ENCODE results near the gene AMOTL2.

AMOTL2 gene

DNA sequence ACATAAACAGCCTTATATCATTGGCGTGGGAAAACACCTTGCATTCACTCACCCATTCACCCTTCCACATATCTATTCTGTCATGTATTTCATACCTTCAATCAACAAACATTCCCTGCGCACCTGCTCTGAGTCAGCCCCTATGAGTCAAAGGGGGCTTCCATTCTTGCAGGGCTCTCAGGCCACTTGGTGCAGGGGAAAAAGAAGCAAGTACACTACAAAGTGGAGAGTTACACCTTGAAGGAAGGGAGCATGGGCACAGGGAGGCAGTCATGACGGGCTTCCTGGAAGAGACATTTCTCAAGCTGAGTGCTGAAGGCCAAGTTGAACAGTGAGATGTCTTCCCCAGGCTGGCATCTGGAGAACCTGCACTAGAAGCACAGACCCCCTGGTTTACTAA lies 4.6 kb upstream of the AMOTL2 start:
- no peak for DNase-seq (ENCODE audit: low read depth)

GRCh38 chr3:134378384-134378783 lies 4.1 kb upstream of the AMOTL2 start:
- DNase-seq (ENCODE audit: low read depth): no peak

DNA sequence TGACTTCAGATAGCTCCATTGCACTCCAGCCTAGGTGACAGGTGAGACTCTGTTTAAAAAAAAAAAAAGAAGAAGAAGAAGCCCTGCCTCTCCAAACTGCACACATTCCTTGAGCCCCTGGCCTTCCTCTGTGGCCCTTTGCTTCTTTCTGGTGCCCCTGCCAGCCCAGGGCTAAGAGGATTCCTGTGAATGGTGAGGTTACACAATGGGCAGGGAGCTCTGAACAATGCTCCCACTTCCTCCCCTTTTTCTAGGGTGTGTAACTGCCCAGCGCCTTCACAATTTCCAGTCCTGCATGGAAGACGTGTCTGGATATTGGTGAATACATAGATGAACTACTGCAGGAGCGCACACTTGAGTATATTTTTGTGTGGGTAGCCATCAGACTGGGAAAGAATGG lies 3.6 kb upstream of the AMOTL2 start:
- no peak for DNase-seq (ENCODE audit: low read depth)

- DNase-seq (ENCODE audit: low read depth): no peak
These were observed 2.7 kb upstream of the AMOTL2 start for GRCh38 chr3:134376786-134377426.

DNA sequence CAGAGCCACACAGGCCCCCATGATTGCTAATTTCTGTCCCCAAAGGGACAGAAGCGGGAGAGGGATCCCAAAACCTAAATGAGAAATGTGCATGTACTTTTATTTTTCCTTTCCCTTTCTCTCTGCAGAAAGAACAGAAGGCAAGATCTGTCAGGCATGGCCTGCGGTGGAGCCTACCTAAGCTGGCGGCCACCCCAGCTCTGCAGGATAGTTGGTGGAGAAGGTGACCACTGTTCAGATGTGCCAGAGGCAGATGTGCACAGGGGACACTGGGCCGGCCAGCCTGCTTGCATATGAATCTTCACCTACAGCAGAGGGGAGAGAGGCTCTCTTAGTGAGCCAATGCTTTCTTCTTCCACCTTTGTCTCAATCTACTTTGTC lies 2.1 kb upstream of the AMOTL2 start:
- DNase-seq (ENCODE audit: low read depth): no peak

DNA sequence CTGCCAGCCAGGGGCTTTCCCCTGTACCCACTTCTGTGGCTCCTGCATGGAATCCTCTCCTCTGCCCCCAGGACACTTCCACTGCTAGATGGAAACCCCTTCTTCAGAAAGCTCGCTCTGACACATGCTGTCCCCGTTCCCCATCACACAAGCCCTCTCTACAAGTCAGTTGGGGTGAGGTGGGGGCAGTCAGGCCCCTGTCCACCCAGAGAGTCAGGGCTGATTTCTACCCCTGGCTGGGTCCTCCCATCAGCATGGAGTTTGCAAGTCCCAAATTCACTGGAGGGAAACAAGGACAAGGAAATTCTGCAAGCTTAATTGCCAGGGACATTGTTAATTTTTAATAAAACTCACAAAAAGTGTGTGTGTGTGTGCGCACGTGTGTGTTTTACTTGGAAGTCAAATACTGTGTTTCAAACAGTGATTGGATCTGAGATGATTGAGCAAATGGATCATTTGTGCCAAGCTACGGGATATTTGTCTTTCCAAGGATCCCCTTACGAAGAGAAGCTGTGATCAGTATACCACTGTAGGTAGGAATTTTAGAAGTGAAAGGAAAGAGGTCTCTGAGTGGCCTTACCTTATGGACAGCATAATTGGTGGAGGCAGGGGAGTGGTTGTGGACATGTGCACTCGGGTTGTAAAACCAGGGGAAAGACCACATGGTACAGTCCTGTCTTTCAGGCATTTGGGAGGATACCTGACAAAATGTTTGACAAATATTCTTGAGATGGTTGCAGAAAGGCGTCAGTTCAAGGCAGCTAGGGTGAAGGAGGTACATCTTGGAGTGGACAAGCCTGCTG lies 1.5 kb upstream of the AMOTL2 start:
- DNase-seq (ENCODE audit: low read depth): no peak

DNA sequence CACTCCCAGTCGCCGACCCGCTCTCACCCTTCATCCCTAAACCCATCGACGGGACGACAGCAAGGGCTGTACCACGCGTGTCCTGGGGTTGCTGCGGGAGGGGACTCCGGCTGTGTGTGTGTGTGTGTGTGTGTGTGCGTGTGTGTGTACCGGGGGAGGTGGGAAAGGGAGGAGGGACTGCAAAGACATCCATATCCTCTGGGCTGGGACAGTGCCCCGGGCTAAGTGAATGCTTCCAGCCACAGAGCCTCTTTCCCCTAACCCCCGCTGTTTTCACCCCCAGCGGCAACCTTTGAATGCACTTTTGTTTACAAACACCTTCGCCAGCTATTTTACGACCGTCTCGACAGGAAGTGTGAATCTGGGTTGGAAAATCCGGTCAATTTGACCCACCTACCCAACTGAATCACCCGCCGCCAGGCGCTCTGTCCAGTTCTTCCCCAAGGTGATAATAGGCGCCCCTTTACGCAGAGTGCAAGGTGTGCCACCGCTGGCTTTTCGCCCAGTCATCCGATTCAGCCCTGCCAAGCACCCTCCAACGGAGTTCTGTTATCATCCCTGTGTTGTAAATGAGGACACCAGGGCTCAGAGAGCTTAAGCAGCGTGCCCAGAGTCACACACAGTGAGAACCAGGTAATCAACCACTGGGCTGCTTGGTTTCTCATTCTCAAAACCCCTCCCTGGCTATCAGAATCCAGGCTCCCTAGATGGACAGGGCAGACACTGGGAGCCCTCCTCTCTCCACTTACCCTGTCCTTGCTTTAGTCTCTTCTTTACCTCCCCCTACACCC lies 739 bp upstream of the AMOTL2 start:
- no peak for DNase-seq (ENCODE audit: low read depth)

DNA sequence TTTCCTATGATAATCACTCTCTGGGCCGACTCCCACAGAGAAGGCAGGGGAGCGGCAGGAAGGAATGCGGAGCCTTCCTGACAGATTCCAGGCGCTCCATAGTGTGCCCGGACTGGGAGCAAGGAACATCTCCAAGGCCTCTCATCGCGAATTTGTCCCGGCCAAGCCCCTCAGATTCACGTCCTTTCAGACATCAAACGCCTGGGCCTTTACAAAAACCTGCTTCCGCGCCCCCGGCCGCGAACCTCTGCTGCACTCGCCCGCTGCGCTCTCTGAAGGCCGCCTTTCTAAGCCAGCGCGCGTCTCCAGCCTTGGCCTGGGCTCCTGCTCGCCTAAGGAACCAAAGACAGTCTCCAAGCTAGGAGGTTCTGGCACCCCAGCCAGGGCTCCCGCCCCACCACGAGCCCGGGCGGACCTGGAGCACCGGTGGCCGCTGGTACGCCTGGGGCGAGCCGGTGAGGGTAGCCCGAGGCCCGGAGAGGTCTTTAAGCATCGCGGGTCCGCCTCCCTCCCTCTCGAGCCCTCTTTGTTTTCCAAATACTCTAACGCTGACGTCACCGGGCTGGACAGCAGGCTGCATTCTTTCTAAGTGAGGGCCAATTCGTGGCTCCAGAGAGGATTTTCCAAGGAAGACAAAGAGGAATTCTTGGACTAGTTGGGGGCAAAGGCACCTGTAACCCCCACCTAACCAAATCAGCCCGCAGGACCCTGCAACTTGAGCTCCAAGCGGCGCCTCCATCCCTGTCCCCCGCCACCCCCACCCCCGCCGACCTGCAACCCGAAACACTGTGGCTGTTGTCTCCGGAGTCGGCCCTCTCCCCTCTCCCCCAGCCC lies 759 bp downstream of the AMOTL2 start:
- DNase-seq (ENCODE audit: low read depth): no peak

GRCh38 chr3:134372396-134373270 lies 1.6 kb downstream of the AMOTL2 start:
- DNase-seq (ENCODE audit: low read depth): no peak

DNA sequence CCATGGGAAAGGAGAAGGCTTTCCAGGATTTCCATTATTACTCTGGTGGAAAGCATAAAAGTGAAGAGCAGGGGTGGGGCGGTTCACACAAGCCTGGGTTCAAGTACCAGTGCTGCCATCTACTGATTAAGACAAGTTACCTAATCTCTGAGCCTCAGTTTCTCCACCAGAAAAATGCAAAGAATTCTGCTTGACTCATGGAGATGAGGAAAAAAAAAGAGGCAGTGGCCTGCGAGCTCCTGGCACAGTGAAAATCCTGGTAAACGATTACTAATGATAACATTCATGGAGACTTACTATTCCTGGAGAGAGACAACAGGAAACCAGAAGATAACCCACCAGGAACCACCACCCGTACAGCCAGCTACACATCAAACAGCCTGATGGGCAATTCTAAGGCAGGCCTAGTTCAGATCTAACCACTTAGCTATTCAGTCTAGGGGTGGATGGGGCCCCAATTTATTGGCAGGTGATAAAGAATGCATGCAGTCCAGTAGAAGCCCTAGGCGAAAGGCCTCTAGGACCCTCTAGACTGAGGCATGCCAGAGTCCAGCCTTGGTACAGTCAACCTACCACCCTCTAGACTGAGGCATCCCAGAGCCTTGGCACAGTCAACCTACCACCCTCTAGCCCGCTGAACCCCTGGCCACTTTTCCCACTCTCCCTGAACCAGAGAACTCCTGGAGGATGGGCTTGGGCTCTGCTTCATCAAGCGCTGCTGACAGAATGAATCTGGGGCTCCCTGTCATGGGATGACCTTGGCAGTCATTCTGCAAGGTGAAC lies 2.5 kb downstream of the AMOTL2 start:
- no peak for DNase-seq (ENCODE audit: low read depth)

DNA sequence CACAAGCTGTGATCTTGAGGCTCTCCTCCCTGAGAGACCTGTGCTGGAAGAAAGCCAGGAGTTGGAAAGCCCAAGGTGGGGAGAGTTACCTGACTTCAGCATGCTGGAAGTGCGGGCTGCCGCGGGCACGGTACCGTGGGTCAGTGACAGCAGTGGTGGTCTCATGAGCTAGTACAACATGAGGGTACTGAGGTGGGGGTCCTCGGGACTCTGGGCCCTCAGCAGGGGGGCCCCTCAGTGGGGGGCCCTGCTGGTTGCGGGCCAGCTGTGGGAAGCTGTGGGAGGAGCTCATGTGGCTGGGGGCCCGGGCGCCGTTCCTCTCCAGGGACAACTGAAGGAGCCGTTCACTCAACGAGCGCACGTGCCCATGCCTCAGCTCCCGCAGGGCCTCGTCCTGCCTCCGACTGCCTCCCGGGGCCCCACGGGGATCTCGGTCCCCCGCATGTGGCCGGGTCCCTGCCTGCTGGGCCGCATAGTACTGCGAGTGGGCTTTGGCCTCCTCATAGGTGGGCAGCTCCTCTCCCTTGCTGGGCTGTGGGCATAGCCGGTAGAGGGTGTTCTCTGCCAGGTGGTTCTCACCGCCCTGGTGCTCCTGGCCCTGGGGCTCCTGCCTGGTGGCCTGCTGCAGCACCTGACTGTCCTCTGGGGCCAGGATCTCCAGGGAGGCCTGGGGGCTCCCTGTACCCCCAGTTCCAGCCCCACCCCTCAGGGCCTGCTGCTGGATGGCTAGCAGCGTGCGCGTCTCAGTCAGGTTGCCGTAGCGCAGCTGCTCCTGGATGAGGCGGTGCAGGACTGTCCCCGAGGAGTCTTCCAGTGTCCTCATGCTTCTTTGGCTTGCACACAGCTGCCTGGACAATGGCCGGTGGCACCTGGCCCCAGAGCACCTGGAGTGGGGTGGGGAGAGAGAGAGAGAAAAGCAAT lies 3.4 kb downstream of the AMOTL2 start:
- DNase-seq (ENCODE audit: low read depth): no peak

DNA sequence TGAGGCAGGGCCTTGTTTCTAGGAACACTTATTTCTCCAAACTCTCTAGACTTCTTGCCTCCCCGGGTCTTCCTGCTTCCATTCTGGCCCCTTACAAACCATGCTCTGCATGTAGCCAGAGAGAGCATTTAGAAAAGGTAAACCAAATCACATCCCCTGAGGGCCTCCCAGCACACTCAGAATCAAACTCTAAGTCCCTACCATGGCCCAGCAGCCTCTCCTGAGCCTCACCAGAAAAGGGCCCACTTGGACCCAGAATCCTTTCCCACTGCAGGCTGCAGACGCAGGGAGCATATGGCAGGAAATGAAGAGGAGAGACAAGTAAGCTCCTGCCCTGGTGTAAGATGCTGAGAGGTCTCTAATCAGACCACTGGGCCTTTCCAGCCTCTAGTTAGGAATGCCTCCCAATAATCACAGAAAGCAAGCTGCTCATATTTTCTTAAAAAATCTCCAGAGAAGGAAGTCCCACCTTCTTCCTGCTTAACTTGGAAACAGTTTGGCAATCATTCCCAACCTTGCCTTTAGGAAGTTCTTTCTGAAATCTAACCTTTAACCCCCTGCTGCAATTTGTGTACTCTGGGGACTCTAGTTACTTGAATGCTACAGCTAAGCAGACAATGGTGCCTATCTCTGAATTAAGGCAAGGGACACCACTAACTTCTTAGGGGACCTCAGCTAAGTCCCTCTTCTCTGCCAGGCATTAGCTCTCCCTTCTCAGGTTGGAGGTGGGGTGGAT lies 4.2 kb downstream of the AMOTL2 start:
- DNase-seq (ENCODE audit: low read depth): no peak

DNA sequence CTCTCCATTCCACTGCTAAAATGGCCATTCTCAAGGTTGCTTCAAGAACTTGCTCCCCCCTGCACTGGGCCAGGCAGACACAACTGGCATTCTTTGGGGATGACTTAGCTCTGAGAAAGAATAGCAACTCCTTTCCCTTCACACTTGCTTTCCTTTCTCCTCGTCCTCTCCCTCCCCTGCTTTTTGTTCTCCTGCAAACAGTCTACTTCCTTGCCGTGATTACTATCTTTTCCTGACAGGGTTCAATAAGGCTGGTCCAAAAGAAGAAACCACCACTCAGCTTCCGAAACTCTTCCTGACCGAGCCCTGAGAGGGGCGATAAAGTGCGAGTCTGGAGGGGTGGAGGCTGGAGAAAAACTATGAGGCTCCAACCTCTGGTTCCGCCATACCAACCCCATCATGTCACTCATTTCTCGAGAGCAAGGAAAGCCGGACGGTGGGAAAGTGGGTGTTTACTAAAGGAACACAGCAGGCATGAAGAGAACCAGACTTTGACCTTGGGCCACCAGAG lies 5.0 kb downstream of the AMOTL2 start:
- DNase-seq (ENCODE audit: low read depth): no peak

- no peak for DNase-seq (ENCODE audit: low read depth)
These were observed 5.5 kb downstream of the AMOTL2 start for GRCh38 chr3:134368751-134369105.

DNA sequence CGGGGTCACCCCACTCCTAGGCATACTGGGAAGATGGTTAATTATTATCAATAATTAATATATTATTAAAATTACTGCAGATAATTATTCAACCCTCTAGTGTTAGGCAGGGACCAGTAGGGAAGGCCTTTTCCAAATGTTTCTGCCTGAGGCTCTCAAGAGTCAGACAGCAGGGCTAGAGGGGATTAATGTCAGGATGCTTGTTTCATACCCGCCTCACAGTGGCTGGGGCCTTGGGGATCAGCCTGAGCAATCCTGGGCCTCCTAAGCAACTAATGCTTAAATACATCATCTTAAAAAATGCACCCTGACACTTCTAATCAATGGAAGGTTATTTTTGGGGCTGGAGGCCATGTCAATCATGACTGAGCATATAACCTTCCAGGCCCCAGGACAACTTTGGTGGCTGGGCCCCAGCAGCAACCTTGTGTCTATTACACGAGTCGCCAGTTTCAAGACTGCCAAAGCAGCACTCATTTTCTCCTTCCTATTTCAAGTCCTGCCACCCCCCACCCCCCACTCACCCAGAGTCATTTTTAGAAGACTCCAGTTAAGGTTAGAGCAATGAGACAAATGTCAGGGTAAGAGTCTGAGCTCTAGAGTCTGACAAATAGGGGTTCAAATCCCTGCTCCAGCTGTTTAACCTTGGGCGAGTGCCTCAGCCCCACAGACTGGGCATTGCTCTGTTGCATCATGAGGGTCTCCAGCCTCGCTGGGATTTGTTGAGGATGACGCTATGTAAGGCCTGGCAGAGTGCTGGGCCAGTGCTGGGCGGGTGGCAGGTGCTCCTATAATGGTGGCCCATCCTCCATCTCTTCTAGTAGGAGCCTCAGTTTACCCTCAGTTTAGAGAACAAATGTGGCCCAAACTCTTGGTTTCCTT lies 6.1 kb downstream of the AMOTL2 start:
- DNase-seq (ENCODE audit: low read depth): no peak

DNA sequence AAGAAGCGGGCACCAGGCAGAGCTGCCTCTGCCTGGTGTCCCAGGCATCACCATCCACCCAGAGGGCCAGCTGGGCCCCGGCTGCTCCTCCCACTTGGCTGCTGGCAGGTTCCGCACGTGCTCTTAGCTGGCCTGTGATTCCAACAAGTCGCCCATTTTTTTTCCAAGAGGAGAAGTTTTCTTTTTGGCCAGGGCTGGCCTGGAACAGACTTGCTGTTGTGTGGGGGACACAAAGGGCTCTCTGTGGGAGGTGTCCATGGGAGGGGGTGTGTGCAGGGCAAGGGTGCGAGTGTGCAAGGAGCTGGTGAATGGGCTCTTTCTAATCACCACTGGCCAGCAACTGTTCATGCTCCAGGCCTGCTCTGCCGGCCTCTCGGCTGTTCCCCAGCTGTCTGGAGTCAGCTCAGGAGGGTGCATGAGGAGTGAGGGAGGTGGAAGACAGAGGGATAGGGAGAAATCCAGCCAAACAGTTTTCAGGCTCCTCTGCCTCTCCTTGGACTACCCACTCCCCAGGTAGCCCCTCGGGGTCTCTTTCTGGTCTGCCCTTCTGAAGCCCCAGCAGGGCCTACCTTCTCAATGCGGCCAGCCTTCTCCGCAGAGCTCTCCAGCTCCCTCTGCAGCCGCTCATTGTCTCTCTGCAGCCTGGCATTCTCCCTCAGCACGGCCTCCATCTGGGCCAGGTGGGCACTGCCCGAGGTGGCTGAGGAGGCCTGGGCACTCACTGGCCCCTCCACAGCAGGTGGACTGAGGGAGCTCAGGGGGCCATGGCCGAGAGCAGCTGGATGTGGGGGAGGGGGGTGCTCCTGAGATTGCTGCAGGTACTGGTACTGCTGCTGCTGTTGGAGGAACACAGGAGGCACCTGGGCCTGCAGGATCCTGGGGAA lies 7.1 kb downstream of the AMOTL2 start:
- DNase-seq (ENCODE audit: low read depth): no peak
